Neural cell (in vitro differentiated cells): ENCODE results near the gene KLHL28.

Experiments
- EP300 ChIP-seq: fragments of 450-650 bp; conservative IDR thresholded peaks from 2 replicates; pipeline ENCODE4 v1.6.1; 2014; ENCODE audit warnings: antibody characterized with exemption, mild to moderate bottlenecking, moderate library complexity; ENCODE audit not compliant: poor library complexity, severe bottlenecking
- MXI1 ChIP-seq: fragments of 450-650 bp; conservative IDR thresholded peaks from 2 replicates; pipeline ENCODE4 v1.6.1; 2014; ENCODE audit warnings: antibody characterized with exemption, mild to moderate bottlenecking; ENCODE audit not compliant: poor library complexity, severe bottlenecking
- POLR2AphosphoS5 ChIP-seq: IDR thresholded peaks from 2 replicates; pipeline ENCODE4 v1.6.1; 2012
- TF ChIP-seq, protein P1 (sequence below): fragments of 450-650 bp; IDR thresholded peaks from 2 replicates; pipeline ENCODE4 v1.5.1; 2014; ENCODE audit warnings: antibody characterized with exemption, mild to moderate bottlenecking, moderate library complexity; ENCODE audit not compliant: poor library complexity, severe bottlenecking
- TF ChIP-seq, protein P2 (sequence below): IDR thresholded peaks from 2 replicates; pipeline ENCODE4 v1.6.1; 2012; ENCODE audit warnings: borderline replicate concordance

DNA sequence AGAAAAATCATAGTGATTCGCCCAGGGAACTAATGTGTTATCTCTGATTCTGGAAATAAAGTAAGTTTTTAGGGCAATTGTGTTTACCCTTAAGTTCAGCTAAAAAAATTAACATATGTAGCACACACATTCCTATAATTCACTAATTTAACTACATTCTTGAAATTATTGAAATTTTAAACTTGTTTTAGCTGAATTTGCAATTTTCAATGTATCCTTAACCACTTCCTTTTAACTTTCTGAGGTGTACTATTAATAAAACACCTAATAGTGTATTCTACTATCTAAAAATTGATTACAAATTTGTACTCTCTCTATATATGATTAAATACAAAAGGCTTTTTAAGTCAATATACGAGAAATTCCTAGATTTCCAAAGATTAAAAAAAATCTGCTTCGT lies 2.2 kb downstream of the KLHL28 start:
- TF ChIP-seq, protein P1, sequence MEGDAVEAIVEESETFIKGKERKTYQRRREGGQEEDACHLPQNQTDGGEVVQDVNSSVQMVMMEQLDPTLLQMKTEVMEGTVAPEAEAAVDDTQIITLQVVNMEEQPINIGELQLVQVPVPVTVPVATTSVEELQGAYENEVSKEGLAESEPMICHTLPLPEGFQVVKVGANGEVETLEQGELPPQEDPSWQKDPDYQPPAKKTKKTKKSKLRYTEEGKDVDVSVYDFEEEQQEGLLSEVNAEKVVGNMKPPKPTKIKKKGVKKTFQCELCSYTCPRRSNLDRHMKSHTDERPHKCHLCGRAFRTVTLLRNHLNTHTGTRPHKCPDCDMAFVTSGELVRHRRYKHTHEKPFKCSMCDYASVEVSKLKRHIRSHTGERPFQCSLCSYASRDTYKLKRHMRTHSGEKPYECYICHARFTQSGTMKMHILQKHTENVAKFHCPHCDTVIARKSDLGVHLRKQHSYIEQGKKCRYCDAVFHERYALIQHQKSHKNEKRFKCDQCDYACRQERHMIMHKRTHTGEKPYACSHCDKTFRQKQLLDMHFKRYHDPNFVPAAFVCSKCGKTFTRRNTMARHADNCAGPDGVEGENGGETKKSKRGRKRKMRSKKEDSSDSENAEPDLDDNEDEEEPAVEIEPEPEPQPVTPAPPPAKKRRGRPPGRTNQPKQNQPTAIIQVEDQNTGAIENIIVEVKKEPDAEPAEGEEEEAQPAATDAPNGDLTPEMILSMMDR, result no peak
- TF ChIP-seq EP300 (no peak), POLR2AphosphoS5 (no peak), MXI1 (no peak)
- TF ChIP-seq, protein P2, sequence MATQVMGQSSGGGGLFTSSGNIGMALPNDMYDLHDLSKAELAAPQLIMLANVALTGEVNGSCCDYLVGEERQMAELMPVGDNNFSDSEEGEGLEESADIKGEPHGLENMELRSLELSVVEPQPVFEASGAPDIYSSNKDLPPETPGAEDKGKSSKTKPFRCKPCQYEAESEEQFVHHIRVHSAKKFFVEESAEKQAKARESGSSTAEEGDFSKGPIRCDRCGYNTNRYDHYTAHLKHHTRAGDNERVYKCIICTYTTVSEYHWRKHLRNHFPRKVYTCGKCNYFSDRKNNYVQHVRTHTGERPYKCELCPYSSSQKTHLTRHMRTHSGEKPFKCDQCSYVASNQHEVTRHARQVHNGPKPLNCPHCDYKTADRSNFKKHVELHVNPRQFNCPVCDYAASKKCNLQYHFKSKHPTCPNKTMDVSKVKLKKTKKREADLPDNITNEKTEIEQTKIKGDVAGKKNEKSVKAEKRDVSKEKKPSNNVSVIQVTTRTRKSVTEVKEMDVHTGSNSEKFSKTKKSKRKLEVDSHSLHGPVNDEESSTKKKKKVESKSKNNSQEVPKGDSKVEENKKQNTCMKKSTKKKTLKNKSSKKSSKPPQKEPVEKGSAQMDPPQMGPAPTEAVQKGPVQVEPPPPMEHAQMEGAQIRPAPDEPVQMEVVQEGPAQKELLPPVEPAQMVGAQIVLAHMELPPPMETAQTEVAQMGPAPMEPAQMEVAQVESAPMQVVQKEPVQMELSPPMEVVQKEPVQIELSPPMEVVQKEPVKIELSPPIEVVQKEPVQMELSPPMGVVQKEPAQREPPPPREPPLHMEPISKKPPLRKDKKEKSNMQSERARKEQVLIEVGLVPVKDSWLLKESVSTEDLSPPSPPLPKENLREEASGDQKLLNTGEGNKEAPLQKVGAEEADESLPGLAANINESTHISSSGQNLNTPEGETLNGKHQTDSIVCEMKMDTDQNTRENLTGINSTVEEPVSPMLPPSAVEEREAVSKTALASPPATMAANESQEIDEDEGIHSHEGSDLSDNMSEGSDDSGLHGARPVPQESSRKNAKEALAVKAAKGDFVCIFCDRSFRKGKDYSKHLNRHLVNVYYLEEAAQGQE, result no peak
